Brain microvascular endothelial cell (primary cell): ENCODE measurements around the gene SIPA1L3.

Experiments used
- DNase-seq: peaks from one replicate; pipeline ENCODE4 v3.0.0-alpha.2; 2020
- H3K27ac ChIP-seq: fragments of 250-450 bp; sonication (Bioruptor Pico); 2 replicates; pipeline ENCODE4 v1.5.1; 2020; ENCODE audit warnings: mild to moderate bottlenecking, moderate library complexity
- H3K27me3 ChIP-seq: fragments of 250-450 bp; sonication (Bioruptor Pico); replicated peaks from 2 replicates; pipeline ENCODE4 v1.5.1; 2020; ENCODE audit warnings: mild to moderate bottlenecking
- H3K36me3 ChIP-seq: fragments of 250-450 bp; sonication (Bioruptor Pico); replicated peaks from 2 replicates; pipeline ENCODE4 v1.5.1; 2020; ENCODE audit warnings: mild to moderate bottlenecking
- H3K4me3 ChIP-seq: 2 replicates; pipeline ENCODE4 v1.5.1; 2011; ENCODE audit warnings: low read depth, mild to moderate bottlenecking, control low read depth, low read length, moderate library complexity
- in situ Hi-C: cut with HindIII; loops from 2 replicates; pipeline ENCODE4 v1.10.0; 2017; ENCODE audit warnings: low sequenced_read_pairs, low pct_ligation_motif_present
- TF ChIP-seq, protein P1 (sequence below): IDR thresholded peaks from 2 replicates; pipeline ENCODE4 v1.5.1; 2011; ENCODE audit warnings: low read depth, mild to moderate bottlenecking, moderate library complexity, low read length, control low read depth, inconsistent platforms; ENCODE audit errors: missing control alignments

Gene SIPA1L3

DNA sequence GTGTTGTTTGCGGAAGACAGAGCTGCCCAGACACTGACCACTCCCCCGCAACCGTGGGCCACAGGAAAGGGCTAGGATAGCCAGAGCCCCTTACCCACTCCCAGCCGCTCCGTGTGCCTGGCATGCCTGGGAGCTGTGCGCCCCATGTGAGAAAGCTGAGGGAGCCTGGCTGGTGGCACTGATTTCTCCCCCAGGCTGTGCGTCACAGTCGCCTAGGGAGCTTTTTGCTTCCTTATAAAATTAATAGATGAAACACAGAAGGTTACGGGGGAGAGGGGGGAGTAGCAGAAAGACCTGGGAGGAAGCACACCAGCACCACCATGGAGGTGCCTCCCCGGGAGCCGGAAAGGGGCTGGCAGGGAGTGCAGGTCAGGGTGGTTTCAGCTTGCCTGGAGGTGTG, 292.3 kb downstream of the SIPA1L3 start:
- Histone ChIP-seq H3K36me3 (peaks cover 54% of the 10 kb centered on the region), H3K27ac (no peak overlapping the region), H3K27me3 (no peaks in the 10 kb centered on the region), H3K4me3 (no peak overlapping the region)
- DNase-seq, result no peak
- TF ChIP-seq, protein P1, sequence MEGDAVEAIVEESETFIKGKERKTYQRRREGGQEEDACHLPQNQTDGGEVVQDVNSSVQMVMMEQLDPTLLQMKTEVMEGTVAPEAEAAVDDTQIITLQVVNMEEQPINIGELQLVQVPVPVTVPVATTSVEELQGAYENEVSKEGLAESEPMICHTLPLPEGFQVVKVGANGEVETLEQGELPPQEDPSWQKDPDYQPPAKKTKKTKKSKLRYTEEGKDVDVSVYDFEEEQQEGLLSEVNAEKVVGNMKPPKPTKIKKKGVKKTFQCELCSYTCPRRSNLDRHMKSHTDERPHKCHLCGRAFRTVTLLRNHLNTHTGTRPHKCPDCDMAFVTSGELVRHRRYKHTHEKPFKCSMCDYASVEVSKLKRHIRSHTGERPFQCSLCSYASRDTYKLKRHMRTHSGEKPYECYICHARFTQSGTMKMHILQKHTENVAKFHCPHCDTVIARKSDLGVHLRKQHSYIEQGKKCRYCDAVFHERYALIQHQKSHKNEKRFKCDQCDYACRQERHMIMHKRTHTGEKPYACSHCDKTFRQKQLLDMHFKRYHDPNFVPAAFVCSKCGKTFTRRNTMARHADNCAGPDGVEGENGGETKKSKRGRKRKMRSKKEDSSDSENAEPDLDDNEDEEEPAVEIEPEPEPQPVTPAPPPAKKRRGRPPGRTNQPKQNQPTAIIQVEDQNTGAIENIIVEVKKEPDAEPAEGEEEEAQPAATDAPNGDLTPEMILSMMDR, result no peak
- in situ Hi-C loops, result no loop called here

DNA sequence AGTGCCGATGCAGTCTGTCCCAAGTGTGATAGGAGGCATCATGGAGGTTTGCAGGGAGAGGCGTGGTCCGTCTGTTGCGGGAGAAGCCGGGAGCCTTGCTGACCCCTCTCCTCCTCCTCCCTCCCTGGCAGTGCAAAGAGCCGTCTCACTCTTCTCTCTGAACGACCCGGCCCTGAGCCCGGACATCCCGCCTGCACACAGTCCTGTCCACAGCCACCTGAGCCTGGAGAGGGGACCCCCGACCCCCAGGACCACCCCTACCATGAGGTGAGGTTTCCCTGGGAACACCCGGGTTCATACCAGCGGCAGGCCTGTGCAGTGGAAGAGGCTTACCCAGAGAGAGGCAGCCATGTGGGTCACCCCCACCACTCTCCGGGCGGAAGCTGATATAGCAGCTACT, 294.7 kb downstream of the SIPA1L3 start:
- TF ChIP-seq, protein P1, result no peak
- in situ Hi-C loops, result no loop called here
- no peak overlapping the region for H3K27ac ChIP-seq
- peaks cover 47% of the 10 kb centered on the region for H3K36me3 ChIP-seq
- no peak for DNase-seq
- H3K4me3 ChIP-seq, result no peak overlapping the region
- no peaks in the 10 kb centered on the region for H3K27me3 ChIP-seq

DNA sequence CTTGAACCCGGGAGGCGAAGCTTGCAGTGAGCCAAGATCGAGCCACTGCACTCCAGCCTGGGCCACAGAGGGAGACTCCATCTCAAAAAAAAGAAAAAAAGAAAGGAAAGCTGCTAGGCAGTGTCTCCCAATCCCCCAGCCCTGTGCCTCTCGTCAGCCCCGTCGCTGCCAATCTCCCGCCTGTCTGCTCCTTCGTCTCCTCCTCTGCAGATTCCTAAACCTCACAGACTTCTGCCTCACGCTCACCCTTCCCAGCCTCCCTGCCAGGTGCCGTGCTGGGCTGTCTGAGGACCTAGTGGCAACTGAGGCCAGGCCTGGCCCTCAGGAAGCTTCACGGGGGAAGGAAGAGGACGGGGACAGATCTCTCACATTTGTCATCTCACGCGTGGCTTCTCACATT, 295.5 kb downstream of the SIPA1L3 start:
- H3K27ac ChIP-seq, result no peak overlapping the region
- H3K4me3 ChIP-seq, result no peak overlapping the region
- TF ChIP-seq, protein P1, result no peak
- H3K27me3 ChIP-seq, result no peaks in the 10 kb centered on the region
- peaks cover 42% of the 10 kb centered on the region for H3K36me3 ChIP-seq
- DNase-seq, result no peak
- in situ Hi-C loops, result no loop called here

DNA sequence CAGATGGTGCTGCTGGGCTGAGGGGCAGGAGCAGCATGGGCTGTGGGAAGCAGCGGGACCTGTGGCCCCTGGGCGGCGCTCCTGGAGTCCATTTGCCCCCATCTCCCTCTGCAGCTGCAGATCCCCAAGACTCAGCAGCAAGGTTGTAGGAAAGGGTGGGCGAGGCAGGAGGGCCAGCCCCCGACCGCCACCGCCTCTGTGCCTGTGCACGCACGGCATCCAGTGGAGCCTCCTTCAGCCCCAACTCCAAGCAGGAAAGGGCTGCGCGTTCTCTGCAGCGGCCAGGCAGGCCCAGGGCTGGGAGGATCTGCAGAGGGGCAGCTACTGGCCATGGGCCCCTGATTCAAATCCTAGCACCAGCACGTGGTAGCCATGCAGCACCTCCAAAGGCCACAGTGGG, 296.2 kb downstream of the SIPA1L3 start:
- H3K36me3 ChIP-seq, result peaks cover 41% of the 10 kb centered on the region
- in situ Hi-C loops, result no loop called here
- H3K27ac ChIP-seq, result no peak overlapping the region
- no peaks in the 10 kb centered on the region for H3K27me3 ChIP-seq
- no peak overlapping the region for H3K4me3 ChIP-seq
- TF ChIP-seq, protein P1, result no peak
- DNase-seq, result no peak

DNA sequence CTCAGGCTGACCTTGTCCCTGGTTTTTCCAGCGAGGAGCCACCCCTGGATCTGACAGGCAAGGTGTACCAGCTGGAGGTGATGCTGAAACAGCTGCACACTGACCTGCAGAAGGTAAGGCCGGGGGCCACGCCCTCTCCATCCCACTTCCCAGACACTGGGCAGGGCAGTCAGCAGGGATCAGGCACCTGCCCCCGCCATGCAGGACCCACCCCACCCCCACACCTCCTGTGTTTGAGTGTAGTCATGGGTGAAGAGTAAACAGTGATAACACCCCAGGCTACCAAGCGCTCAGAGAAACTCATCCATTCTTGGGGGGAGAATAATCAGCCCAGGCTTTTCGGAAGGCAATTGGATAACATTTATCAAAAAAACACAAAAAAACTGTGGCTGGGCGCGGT, 297.1 kb downstream of the SIPA1L3 start:
- no peak for DNase-seq
- Histone ChIP-seq H3K27ac (no peak overlapping the region), H3K27me3 (no peaks in the 10 kb centered on the region), H3K4me3 (no peak overlapping the region), H3K36me3 (peaks cover 36% of the 10 kb centered on the region)
- TF ChIP-seq, protein P1, result no peak
- in situ Hi-C loops, result no loop called here

DNA sequence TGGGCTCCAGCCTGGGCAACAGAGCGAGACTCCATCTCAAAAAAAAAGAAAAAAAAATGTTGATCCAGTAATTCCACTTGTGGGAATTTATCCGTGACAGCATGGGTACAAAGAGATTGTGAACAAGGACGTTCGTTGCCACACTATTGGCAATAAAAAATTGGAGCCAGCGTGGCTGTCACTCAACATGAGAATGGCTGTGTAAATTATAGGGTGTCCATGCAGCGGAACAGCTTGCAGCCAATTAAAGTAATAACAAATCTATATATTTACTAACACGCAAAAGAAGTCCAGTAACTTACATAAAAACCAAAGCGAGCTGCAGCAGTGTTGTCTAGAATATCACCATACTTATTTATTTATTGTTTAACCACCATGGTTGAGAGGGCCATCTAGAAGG, 297.7 kb downstream of the SIPA1L3 start:
- TF ChIP-seq, protein P1, result no peak
- Histone ChIP-seq H3K27me3 (no peaks in the 10 kb centered on the region), H3K27ac (no peak overlapping the region), H3K36me3 (peaks cover 36% of the 10 kb centered on the region), H3K4me3 (no peak overlapping the region)
- in situ Hi-C loops, result no loop called here
- no peak for DNase-seq
